ENCODE measurements around the gene CACNA2D3. TPM values are rescaled to one million over a fixed set of nuclear protein-coding genes. Genes with fewer than 3 reads are reported as not detected.

CACNA2D3 gene
- total RNA-seq, 1 experiment from 2014 or later, result not detected

DNA sequence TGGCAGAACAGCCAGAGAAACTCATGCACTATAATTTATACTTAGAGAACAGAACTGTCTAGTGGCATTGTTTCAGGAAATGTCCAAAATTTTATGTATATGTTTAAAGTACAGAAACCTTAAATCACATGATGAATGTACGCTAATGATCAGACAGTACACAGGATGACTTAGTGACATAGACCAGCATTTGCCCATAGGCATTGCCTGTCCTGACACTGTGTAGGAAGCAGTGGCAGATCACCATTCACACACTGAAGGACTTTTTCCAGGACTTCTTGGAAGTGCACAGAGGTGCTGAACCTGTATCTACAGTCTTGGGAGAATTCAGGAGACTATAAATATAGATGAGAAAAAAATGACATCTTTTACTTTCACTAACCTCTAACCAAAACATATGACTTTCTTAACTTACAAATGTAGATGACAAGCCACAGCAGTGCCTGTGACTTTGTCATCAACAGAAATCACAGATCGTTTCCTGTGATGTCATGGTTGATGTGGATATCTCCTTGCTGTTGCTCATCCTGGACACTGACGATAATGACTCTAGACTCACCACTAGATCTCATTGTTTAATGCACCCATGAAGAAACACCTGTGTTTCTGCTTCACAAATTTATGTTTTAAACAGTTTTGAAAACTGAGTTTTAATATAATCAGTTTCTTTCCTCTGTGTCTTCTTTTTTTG lies 183.2 kb downstream of the CACNA2D3 start:
- DNase-seq (ENCODE audit: low spot score), result no peak
- in situ Hi-C loops (cut with HindIII; ENCODE audit: low sequenced_read_pairs), result no loop called here

DNA sequence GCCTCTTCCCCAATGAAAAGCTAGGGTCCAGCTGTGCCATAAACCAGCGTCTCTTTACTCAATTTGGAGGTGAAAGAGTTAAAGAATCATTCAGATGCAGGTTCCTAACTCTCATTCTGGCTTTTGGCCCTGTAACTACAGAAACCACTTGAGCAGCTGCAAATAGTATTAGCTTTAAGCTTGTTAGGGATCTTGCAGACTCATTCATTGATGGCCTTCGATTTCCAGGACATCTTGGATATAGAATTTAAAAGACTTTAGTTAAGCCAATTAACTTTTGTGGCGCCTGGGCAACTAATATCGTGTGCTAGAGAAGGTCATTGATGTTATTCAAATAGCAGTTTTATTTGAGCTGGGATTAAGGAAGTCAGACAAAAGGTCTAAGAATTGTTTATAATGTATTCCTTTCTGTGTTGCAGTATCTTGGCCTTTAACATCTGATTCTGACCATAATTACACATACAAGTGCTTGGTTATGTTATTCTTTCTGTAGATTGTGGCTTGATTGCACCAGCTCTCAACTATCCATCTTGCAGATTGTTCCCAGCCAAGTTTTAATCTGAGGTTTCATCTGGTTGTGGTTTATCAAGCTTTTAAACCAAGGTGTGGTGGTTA lies 185.3 kb downstream of the CACNA2D3 start:
- no peak for DNase-seq (ENCODE audit: low spot score)
- in situ Hi-C loops (cut with HindIII; ENCODE audit: low sequenced_read_pairs), result no loop called here

DNA sequence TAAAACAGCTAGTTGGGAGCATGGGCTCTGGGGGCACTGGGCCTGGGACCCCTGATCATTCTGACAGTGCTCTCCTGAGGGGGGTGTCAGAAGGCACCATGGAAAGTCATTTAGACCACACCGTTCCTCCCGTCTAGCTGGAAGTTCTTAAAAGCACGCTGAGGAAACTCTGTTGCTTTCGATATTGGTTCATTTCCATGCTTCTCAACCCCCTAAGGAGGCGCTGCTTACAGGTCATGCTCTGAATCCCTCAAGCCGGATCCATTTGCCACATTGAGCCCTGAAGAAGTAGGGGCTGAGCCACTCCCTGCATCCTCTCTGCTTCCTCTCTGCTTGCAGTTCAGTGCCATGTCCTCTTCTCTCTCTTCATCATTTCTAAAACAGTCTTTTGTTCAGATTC lies 187.2 kb downstream of the CACNA2D3 start:
- DNase-seq (ENCODE audit: low spot score), result no peak
- in situ Hi-C loops (cut with HindIII; ENCODE audit: low sequenced_read_pairs), result no loop called here

DNA sequence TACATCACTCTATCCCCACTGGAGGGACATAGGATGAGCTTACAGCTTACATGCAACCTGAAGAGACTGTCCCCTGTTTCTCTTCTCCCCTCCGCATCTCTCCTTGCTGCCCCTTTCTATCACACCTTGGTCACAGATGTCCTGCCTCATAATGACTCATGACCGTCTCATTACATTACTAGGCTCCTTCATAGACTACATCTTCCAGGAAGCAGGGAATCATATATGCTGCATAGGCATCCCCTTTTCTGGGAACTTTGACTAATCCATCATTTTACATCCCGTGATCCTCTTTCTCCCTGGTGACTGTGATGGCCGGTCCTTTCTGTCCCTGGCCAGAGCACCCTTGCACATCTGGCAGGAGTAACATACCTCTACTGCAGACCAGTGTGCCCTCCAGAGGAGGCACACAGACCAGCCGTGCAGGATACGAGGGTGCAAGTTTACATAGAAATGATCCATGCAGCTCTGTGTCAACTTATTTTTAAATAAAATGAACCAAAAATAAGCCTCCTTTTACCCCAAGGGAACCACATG lies 188.9 kb downstream of the CACNA2D3 start:
- in situ Hi-C loops (cut with HindIII; ENCODE audit: low sequenced_read_pairs), result no loop called here
- no peak for DNase-seq (ENCODE audit: low spot score)

DNA sequence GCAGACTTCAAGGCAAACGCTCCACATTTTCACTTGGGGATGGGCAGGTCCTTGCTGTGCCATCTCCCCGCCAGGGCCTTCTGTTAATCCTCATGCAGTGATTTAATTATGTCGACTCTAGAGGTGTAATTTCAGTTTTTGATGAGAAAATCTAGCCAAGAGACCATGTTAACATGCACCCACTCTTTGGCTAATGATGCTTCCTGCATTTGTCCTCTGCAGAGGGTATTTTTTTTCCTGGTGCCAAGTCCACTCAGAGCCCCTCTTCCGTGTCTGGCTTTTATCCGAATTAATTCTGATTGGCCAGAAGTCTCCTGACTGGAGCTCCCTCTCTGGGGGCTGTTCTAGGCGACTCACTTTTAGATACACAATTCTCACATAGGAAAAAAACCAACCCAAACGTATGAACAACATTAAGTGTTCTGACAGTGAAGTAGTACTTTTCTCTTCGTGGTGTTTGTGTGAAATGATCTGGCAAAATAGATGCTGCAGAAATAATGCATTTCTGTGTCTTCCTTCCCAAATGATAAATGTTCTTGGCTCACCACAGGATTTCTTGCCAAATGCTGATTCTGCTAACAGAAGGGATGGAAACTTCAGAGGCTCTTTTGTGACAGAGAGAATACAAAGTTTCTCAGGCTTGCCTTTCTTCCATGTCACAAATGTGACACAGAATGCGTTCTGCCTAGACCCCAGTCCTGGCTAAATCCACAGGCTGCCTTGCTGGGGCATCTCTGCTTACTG lies 190.0 kb downstream of the CACNA2D3 start:
- DNase-seq (ENCODE audit: low spot score), result peak; percentile 39

DNA sequence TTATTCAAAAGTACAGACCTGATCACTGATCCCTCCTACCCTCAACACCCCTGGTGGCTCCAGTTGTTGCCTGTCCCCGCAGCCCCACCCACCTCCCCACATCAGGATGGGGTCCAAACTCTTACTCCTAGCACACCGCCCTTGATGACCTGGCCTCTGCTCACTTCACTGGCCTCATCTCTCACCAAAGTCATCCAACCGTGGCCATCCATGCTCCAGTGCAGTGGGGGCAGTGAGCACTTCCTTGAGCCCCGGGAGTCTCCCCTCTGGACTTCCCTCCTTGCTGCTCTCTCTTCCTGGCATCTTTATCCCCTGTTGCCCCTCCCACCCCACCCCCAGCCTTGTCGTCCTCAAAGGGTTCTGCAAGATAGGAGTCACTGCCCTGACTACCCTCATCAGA lies 191.1 kb downstream of the CACNA2D3 start:
- no peak for DNase-seq (ENCODE audit: low spot score)
- in situ Hi-C loops (cut with HindIII; ENCODE audit: low sequenced_read_pairs), result no loop called here

More for the DNA sequence above, 190.0 kb downstream of the CACNA2D3 start:
- in situ Hi-C loops (cut with HindIII; ENCODE audit: low sequenced_read_pairs), result no loop called here

DNA sequence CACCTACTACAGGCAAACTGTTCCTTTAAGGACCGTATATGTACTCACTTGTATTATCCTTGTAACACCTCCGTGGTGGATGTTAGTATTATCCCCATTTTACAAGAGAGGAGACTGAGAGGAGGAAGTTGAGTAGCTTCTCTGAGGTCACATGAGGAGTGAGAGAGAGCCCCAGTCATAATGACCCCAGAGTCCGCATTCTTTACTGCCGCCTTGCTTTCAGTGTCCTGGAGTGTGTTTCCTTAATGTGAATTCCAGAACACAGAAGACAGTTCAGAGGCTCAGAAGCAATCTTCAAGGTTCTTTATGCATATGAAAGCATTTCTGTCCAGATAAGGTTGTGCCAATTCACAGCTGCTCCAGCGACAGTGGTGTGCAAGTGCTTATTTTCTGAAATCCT lies 199.2 kb downstream of the CACNA2D3 start:
- in situ Hi-C loops (cut with HindIII; ENCODE audit: low sequenced_read_pairs), result no loop called here

DNA sequence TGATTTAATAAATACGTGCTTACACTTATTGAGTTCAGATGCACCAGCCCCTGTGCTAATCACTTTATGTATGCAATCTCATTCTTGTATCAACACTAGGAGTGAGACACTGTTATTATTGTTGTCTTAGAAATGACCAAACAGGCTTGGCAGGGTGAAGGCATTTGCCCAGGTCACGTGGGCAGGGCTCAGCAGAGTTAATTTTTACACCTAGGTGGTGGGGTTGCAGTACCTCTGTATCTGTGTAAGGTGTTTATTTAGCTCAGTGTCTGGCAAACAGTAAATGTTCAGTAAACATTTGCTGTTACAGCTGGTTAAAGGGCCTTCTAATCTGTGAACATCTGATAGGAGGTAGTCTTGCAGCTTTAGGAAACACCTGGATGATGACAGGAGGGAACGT lies 200.0 kb downstream of the CACNA2D3 start:
- in situ Hi-C loops (cut with HindIII; ENCODE audit: low sequenced_read_pairs), result no loop called here
- DNase-seq (ENCODE audit: low spot score), result no peak

More for the DNA sequence above, 199.2 kb downstream of the CACNA2D3 start:
- DNase-seq (ENCODE audit: low spot score), result no peak

DNA sequence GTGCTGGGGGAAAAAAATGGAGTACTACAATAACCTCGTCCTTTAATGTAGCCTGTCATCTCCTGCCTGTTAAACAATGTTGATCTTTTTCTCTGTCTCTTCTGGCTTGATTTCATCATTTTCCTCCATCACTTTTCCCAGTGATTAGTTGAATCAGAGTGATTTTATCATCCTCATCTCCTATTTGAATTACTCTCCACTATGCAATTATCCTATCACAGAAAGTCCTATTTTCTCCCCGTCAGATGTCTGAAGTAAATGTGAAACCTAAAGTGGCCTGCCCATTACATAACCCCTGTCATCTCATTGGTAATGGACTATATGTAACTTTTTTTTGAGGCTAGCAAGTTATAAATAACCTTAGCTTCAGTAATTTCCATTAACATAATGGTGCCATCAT lies 201.8 kb downstream of the CACNA2D3 start:
- in situ Hi-C loops (cut with HindIII; ENCODE audit: low sequenced_read_pairs), result no loop called here
- no peak for DNase-seq (ENCODE audit: low spot score)

DNA sequence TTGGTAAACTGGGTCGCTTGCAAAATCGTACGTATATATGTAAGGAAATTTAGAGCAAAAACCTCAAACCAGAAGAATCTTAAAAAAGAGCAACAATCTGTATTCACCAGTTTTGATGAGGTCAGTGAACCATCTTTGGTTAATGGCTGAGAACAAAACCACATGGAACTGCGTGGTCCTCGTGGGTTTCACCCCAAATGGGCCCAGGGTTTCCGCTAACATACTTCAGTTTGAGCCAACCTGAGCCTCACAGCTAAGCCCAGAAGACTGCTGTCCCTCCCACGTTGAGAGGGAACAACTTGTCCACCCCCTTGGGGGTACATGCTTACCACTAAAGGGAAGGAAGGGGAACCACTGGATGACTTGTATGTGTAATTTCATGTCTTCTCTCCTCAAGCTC lies 204.6 kb downstream of the CACNA2D3 start:
- DNase-seq (ENCODE audit: low spot score), result no peak
- in situ Hi-C loops (cut with HindIII; ENCODE audit: low sequenced_read_pairs), result no loop called here

DNA sequence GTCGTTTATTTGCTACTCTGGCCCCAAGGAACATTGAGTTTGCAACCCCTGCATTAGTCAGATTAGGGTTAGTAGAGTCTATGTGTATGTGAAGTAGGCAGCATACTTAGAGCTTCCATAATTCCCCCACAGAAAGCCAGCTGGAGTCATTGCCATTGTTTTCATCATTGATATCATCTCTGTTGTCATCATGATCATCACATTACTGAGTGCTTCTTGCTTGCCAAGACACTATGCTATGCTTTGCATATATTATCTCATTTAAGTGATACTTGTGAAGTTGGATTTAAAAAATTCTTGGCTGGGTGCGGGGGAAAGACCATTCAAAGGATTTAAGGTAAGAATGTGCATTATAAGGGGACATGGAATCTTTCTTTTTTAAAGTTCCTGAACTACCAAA lies 209.0 kb downstream of the CACNA2D3 start:
- no peak for DNase-seq (ENCODE audit: low spot score)
- in situ Hi-C loops (cut with HindIII; ENCODE audit: low sequenced_read_pairs), result no loop called here

DNA sequence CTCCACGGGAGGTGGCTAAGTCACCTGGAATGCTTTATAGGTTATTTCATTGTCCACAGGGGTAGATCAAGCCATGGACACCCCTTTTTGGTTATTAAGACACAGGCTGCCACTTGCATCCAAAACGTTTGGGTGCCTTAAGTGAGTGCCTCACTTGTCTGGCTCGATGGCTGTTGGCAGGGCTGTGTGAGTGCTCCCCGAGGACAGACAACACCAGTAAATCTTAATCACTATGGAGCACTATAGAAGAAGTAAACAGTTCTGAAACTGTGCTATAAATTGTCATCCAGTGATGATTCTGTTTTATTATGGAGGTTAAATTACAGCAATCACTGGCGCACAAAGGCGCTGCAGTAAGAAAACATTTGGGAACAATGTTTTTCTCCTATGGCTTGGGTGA lies 215.5 kb downstream of the CACNA2D3 start:
- in situ Hi-C loops (cut with HindIII; ENCODE audit: low sequenced_read_pairs), result no loop called here
- no peak for DNase-seq (ENCODE audit: low spot score)

DNA sequence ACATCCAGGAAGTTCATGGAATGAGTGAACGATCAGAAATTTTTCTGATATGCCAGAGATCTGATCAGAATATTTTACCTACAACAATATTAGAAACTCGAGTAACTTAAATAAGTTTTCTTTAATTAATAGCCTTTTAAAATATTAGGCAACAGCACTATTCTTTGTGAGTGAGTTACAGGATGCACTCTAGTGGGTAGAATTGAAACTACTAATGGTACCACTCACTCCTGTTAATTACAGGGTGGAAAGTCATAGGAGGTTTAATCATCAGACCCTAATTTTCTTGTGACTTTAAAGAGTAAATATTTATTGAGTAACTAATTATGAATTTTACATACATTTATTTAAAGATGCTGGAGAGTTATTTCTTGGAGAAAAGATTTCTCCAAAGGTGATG lies 217.3 kb downstream of the CACNA2D3 start:
- DNase-seq (ENCODE audit: low spot score), result no peak
- in situ Hi-C loops (cut with HindIII; ENCODE audit: low sequenced_read_pairs), result no loop called here

DNA sequence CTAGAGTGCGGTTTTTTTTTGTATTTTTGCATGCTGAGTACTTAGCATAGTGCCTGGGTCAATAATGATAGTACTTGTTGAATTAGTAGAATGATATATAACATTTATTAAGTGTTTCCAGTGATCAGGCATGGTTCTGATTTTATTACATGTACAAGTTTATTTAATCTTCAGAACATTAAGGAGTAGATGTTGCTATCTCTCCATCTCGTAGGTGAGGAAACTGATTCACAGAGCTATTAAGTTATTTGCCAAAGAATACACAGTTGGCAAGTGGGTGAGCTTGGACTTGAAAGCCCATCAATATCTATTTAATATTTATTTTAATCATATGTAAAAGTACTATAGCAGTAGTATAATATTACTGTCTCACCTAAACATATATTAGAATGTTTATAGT lies 219.5 kb downstream of the CACNA2D3 start:
- DNase-seq (ENCODE audit: low spot score), result no peak
- in situ Hi-C loops (cut with HindIII; ENCODE audit: low sequenced_read_pairs), result no loop called here

DNA sequence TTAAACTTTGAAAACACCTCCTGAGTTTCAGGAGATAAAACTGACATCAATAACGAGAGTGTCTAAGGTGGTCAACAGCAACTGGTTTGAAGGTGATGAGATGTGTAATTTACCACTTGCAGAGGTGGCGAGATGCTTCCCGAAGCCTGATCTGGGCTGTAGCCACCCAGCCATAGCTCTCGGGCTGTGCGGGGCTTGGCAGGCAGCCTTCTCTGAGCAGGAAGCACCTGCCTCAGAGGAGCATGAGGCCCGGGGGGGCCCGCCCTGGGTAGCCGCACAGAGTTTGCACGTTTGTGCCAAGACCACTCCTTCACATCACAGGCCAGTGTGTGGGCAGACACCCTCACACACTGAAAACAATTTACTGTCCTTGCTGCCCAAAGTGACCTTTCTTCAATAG lies 220.3 kb downstream of the CACNA2D3 start:
- in situ Hi-C loops (cut with HindIII; ENCODE audit: low sequenced_read_pairs), result no loop called here
- no peak for DNase-seq (ENCODE audit: low spot score)

DNA sequence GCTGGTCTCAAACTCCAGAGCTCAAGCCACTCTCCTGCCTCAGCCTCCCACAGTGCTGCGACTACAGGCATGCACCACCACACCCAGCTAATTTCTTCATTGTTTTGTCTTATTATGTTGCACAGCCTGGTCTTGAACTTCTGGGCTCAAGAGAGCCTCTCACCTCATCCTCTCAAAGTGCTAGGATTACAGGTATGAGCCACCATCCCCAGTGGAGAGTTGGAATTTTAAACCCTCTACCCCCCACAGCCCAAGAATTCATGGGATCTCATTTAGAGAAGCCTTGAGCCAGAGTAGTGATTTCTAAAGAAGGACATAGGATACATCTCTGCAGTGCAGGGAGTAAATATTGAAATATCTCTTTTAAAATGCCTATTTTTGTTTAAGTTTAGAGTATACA lies 221.1 kb downstream of the CACNA2D3 start:
- in situ Hi-C loops (cut with HindIII; ENCODE audit: low sequenced_read_pairs), result no loop called here
- no peak for DNase-seq (ENCODE audit: low spot score)

DNA sequence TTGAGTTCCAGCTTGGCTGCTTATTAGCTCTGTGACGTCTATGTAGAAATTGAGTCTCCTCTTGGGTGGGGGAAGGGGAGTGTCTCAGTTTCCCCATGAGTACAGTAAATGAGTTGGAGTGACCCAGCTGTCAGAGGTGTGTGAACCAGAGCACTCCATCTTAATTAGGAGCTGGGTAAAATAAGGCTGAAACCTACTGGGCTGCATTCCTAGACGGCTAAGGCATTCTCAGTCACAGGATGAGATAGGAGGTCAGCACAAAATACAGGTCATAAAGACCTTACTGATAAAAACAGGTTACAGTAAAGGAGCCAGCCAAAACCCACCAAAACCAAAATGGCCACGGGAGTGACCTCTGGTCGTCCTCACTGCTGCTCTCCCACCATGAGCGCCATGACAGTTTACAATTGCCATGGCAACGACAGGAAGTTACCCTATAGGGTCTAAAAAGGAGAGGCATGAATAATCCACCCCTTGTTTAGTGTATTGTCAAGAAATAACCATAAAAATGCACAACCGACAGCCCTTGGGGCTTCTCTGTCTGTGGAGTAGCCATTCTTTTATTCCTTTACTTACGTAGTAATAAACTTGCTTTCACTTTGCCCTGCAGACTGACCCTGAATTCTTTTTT lies 222.4 kb downstream of the CACNA2D3 start:
- in situ Hi-C loops (cut with HindIII; ENCODE audit: low sequenced_read_pairs), result no loop called here
- no peak for DNase-seq (ENCODE audit: low spot score)

DNA sequence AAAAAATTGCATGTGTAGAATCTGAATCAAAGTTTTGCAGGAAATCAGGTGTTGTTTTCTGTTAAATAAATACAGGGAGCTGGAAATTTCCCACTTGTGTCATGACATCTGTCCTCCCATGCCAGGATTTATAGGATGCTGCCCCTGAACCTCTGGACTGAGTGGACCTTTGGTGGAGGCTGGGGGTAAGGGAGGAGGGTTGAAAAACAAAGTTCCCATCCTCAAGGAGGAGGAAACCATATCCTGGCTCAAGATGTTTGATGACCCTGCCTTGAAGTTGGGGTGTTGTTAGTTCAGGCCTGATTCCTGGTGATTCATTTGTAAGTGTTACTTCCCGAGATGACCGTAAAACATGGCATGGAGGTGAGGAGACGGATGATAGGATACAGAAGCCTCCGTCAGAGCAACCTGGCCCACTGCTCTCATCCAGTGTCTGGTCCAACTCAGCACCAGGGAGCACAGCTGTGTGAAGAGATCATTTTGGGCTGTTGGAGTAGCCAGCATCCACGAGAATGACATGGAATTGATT lies 223.6 kb downstream of the CACNA2D3 start:
- in situ Hi-C loops (cut with HindIII; ENCODE audit: low sequenced_read_pairs), result no loop called here

DNA sequence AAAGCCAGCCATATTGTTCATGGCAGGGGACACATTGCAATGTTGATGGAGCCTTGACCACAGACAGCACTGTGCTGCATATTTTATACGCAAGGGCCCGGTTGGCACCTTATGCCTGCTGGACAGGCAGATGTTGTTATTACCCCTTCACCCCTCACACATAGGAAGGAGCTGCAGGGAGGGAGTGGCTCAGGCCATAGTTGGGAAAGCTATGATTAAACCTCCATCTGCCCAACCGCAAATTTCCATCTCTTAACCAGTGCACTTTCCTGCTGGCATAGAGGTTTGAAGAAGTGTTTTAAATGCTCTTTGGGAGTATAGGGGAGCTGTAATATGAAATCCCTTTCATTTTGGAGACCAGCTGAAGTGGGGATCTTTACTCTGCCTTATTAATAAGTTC lies 224.7 kb downstream of the CACNA2D3 start:
- in situ Hi-C loops (cut with HindIII; ENCODE audit: low sequenced_read_pairs), result no loop called here
- no peak for DNase-seq (ENCODE audit: low spot score)

More for the DNA sequence above, 223.6 kb downstream of the CACNA2D3 start:
- DNase-seq (ENCODE audit: low spot score), result no peak

DNA sequence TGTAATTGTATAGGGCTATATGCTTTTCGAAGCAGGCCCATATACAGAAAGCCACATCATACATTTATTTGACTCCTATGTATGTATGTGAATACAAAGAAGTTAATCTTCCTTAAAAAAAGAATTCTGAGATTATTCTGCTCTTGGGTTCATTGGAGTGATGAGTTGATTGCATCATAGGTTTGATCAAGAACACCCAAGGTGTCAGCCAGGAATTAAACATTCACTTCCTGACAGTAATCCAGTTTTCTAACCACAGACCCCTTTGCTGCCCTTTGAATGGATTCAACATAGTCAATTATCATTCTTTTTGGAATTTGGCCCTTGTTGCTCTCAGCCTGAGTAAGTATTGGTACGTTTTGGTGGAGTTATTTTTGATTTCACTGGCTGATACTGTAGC lies 225.6 kb downstream of the CACNA2D3 start:
- no peak for DNase-seq (ENCODE audit: low spot score)
- in situ Hi-C loops (cut with HindIII; ENCODE audit: low sequenced_read_pairs), result no loop called here
